Measurements from ENCODE around the gene PLP2. TPM values are rescaled to one million over a fixed set of nuclear protein-coding genes. Genes with fewer than 3 reads are reported as not detected.

Gene PLP2
- total RNA-seq, 1 experiment from 2014 or later = 139 TPM

DNA sequence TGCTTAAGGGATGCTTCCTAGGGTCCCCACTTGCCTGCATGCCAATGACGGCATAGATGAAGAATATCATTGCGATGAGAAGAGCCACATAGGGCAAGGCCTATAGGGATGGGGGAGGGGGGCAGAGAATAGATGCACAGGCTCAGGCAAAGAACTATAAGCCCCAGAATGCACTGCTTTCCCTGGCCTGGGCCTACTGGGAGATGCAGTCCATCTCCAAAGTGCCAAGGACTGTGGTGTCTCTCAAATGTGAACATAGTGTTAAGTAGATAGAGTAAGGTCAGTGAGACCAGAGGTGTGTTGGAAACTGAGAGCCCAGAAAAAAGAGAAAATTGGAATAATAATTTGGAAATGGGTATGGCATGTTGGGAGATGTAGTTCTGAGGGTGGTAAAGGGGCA, 40.5 kb downstream of the PLP2 start:
- Histone ChIP-seq H3K4me3 (no peak overlapping the region), H3K9me3 (no peaks in the 10 kb centered on the region), H3K27me3 (no peaks in the 10 kb centered on the region), H3K36me3 (no peaks in the 10 kb centered on the region)
- no peak for DNase-seq

DNA sequence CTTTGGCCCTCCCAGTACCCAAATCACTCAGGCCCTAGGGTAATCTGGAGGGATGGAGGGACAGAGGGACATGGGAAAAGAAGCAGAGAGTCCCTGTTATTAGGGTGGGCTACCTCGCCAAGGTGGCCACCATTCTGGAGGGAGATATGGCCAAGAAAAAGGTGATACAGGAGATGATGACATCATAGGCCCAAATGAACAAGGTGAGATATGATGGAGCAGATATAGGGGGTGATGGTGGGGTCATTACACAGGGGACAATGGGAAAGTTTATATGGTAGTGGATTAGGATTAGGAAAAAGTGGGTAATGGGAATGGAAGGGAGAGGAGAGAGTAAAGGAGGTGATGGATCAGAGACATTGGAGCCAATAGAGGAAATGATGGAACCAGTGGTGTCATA, 41.2 kb downstream of the PLP2 start:
- no peak overlapping the region for H3K4me3 ChIP-seq
- DNase-seq = no peak
- H3K27me3 ChIP-seq = no peaks in the 10 kb centered on the region
- no peaks in the 10 kb centered on the region for H3K9me3 ChIP-seq
- H3K36me3 ChIP-seq = no peaks in the 10 kb centered on the region

DNA sequence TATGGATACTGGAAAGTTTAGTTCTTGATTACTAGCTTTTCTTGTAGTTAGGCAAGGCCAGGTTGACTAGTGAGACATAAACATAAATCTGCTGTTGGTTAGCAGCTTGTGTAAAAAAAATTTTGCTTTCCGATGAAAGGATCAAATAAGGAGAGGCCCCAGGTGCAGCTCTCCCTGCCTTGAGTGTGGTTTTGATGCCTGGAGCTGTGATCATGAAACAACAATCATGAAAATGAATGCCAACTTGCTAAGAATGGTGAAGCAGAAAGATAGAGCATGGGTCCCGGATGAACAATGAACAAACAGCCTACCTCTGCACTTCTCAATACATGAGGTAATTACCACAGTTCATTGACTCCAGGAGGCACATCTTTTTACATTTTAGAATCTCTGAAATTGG, 42.7 kb downstream of the PLP2 start:
- Histone ChIP-seq H3K27me3 (no peaks in the 10 kb centered on the region), H3K9me3 (no peaks in the 10 kb centered on the region), H3K4me3 (no peak overlapping the region), H3K36me3 (no peaks in the 10 kb centered on the region)
- no peak for DNase-seq

DNA sequence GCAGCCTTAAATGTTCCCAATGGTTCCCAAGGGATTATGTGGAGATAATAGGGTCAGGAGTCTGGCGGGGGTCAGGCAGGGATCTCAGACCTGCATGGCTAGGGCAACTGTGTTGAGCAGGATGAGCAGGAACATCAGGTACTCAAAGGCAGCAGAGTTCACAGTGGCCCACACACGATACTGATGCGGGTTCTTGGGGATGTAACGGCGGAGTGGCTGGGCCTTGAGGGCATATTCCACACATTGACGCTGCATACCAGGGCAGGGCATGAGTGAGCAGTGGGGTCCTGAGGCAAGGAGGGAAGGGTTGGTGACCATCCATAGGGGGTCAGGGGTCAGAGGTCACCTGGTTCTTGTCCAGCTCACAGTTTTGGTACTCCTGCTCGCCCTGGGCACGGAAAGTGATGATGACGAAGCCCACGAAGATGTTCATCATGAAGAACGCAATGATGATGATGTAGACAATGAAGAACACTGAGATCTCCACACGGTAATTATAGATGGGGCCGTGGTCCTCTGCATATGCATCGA, 43.4 kb downstream of the PLP2 start:
- no peak for DNase-seq
- H3K4me3 ChIP-seq = no peak overlapping the region
- H3K27me3 ChIP-seq = no peaks in the 10 kb centered on the region
- no peaks in the 10 kb centered on the region for H3K9me3 ChIP-seq
- no peaks in the 10 kb centered on the region for H3K36me3 ChIP-seq

DNA sequence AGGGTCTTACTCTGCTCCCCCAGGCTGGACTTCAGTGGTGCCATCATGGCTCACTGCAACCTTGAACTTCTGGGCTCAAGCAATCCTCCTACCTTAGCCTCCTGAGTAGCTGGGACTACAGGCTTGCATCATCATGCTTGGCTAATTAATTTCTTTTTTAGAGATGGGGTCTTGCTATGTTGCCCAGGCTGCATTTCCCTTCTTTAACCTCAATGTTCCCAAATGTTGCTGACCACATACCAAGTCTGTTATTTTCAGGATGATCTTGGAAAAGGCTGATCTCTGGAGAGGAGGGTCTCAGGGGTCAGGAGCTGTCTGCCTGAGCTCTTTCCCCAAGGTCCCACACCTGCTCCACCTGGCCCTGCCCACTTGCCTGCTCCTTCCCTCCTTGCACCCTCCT, 48.4 kb downstream of the PLP2 start:
- DNase-seq = no peak
- Histone ChIP-seq H3K27me3 (no peaks in the 10 kb centered on the region), H3K9me3 (no peaks in the 10 kb centered on the region), H3K4me3 (no peak overlapping the region), H3K36me3 (no peaks in the 10 kb centered on the region)

DNA sequence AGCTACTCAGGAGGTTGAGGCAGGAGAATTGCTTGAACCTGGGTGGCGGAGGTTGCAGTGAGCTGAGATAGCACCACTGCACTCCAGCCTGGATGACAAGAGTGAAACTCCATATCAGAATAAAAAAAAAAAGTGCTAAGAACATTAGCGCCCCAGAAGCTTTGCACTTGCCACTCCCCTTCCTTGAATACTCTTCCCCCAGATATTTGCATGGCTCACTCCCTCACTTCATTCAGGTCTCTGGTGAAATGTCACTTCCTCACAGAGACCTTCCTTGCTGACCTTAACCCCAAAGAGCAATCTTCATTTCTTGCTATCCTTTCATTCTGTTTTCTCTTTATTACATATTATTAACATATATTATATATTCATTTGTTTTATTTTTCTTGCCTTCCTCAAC, 50.2 kb downstream of the PLP2 start:
- no peak for DNase-seq
- no peak overlapping the region for H3K4me3 ChIP-seq
- no peaks in the 10 kb centered on the region for H3K9me3 ChIP-seq
- no peaks in the 10 kb centered on the region for H3K27me3 ChIP-seq
- H3K36me3 ChIP-seq = no peaks in the 10 kb centered on the region

Other genes starting within 250 kb of the PLP2 start
- 21.9 and 27.4 TPM in 2 replicates for gene OTUD5, start 214.3 kb upstream of the PLP2 start, total RNA-seq (2014; rRNA removed; shearing (Covaris generic); ENCODE audit: low replicate concordance)
- gene KCND1, start 200.1 kb upstream of the PLP2 start, total RNA-seq (2014; rRNA removed; shearing (Covaris generic); ENCODE audit: low replicate concordance) = 0.23 TPM in 1 of 2 replicates, not detected in the other
- gene GRIPAP1, start 169.6 kb upstream of the PLP2 start, total RNA-seq (2014; rRNA removed; shearing (Covaris generic); ENCODE audit: low replicate concordance) = 15.7 and 20.3 TPM in 2 replicates
- 41.4 and 49.3 TPM in 2 replicates for gene TFE3, start 128.5 kb upstream of the PLP2 start, total RNA-seq (2014; rRNA removed; shearing (Covaris generic); ENCODE audit: low replicate concordance)
- 0.30 and 0.59 TPM in 2 replicates for gene CCDC120, start 112.9 kb upstream of the PLP2 start, total RNA-seq (2014; rRNA removed; shearing (Covaris generic); ENCODE audit: low replicate concordance)
- gene PRAF2, start 97.9 kb upstream of the PLP2 start, total RNA-seq (2014; rRNA removed; shearing (Covaris generic); ENCODE audit: low replicate concordance) = 1.9 TPM in 1 of 2 replicates, not detected in the other
- gene WDR45, start 92.0 kb upstream of the PLP2 start, total RNA-seq (2014; rRNA removed; shearing (Covaris generic); ENCODE audit: low replicate concordance) = 35.9 and 43.1 TPM in 2 replicates
- 30.1 and 38.4 TPM in 2 replicates for gene GPKOW, start 48.2 kb upstream of the PLP2 start, total RNA-seq (2014; rRNA removed; shearing (Covaris generic); ENCODE audit: low replicate concordance)
- gene MAGIX, start 9.1 kb upstream of the PLP2 start, total RNA-seq (2014; rRNA removed; shearing (Covaris generic); ENCODE audit: low replicate concordance) = 1.1 and 3.2 TPM in 2 replicates
- 1.2 and 8.3 TPM in 2 replicates for gene PRICKLE3, start 14.5 kb downstream of the PLP2 start, total RNA-seq (2014; rRNA removed; shearing (Covaris generic); ENCODE audit: low replicate concordance)
- 0.17 and 0.63 TPM in 2 replicates for gene SYP, start 28.3 kb downstream of the PLP2 start, total RNA-seq (2014; rRNA removed; shearing (Covaris generic); ENCODE audit: low replicate concordance)
- not detected in 2 replicates for gene CACNA1F, start 61.4 kb downstream of the PLP2 start, total RNA-seq (2014; rRNA removed; shearing (Covaris generic); ENCODE audit: low replicate concordance)
- 21.2 and 35.2 TPM in 2 replicates for gene CCDC22, start 63.6 kb downstream of the PLP2 start, total RNA-seq (2014; rRNA removed; shearing (Covaris generic); ENCODE audit: low replicate concordance)
- not detected in 2 replicates for gene FOXP3, start 92.8 kb downstream of the PLP2 start, total RNA-seq (2014; rRNA removed; shearing (Covaris generic); ENCODE audit: low replicate concordance)
- 3.2 and 7.6 TPM in 2 replicates for gene PPP1R3F, start 97.9 kb downstream of the PLP2 start, total RNA-seq (2014; rRNA removed; shearing (Covaris generic); ENCODE audit: low replicate concordance)
- gene GAGE10, start 131.7 kb downstream of the PLP2 start, total RNA-seq (2014; rRNA removed; shearing (Covaris generic); ENCODE audit: low replicate concordance) = not detected in 2 replicates
- gene GAGE12J, start 150.1 kb downstream of the PLP2 start, total RNA-seq (2014; rRNA removed; shearing (Covaris generic); ENCODE audit: low replicate concordance) = not detected in 2 replicates
- gene GAGE13, start 159.7 kb downstream of the PLP2 start, total RNA-seq (2014; rRNA removed; shearing (Covaris generic); ENCODE audit: low replicate concordance) = not detected in 2 replicates